ENCODE measurements around the gene PATJ. TPM values are rescaled to one million over a fixed set of nuclear protein-coding genes. Genes with fewer than 3 reads are reported as not detected.
"Not testable (repeated sequence)": the region's sequence is repeated elsewhere in the genome, so short reads cannot be mapped to it uniquely, and the experiment has no call there.

PATJ gene
- total RNA-seq, 1 donor from 2014 or later = 11.3 TPM

GRCh38 chr1:61839679-61840078 lies 97.4 kb downstream of the PATJ start:
- H3K9me3 Mint-ChIP-seq (ENCODE audit: unreplicated experiment) = no peaks in the 10 kb centered on the region
- no peaks in the 10 kb centered on the region for H3K36me3 Mint-ChIP-seq (ENCODE audit: unreplicated experiment)
- no peaks in the 10 kb centered on the region for H3K27me3 Mint-ChIP-seq (ENCODE audit: unreplicated experiment)
- no peak overlapping the region for H3K4me3 Mint-ChIP-seq (ENCODE audit: unreplicated experiment)
- peak overlapping the region; percentile 55 for H3K27ac Mint-ChIP-seq (ENCODE audit: unreplicated experiment)
- H3K4me1 Mint-ChIP-seq (ENCODE audit: unreplicated experiment) = peaks cover 22% of the 10 kb centered on the region
- no peak for DNase-seq (ENCODE audit: extremely low spot score, unreplicated experiment)
- TF ChIP-seq CTCF (IDR thresholded peaks at IDR 0.05) = no peak

DNA sequence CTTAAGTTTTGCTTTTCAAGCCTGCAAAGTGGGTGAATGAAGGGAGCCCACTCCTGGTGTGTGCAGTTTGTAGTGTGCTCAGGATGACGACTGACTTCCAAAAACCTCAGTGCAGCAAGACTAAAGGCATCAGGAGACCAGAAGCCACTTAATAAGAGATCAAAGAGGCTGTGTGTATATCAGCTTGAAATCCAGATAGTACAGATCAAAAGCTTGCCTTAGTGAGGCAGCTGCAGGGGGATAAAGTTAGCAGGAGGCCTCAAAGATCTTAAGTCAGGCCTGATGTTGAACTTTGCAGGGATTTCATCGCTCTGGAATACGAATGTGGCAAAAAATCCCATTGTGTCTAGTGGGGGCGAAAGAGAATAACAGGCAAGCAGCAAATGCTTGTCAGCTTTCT lies 99.8 kb downstream of the PATJ start:
- Mint-ChIP-seq H3K27ac (ENCODE audit: unreplicated experiment) (no peak overlapping the region), H3K36me3 (ENCODE audit: unreplicated experiment) (no peaks in the 10 kb centered on the region), H3K4me3 (ENCODE audit: unreplicated experiment) (no peak overlapping the region), H3K27me3 (ENCODE audit: unreplicated experiment) (no peaks in the 10 kb centered on the region), H3K9me3 (ENCODE audit: unreplicated experiment) (no peaks in the 10 kb centered on the region), H3K4me1 (ENCODE audit: unreplicated experiment) (peaks cover 29% of the 10 kb centered on the region)
- no peak for TF ChIP-seq CTCF (IDR thresholded peaks at IDR 0.05)
- no peak for DNase-seq (ENCODE audit: extremely low spot score, unreplicated experiment)

GRCh38 chr1:61842863-61843514 lies 100.7 kb downstream of the PATJ start:
- no peak overlapping the region for H3K4me3 Mint-ChIP-seq (ENCODE audit: unreplicated experiment)
- no peaks in the 10 kb centered on the region for H3K9me3 Mint-ChIP-seq (ENCODE audit: unreplicated experiment)

DNA sequence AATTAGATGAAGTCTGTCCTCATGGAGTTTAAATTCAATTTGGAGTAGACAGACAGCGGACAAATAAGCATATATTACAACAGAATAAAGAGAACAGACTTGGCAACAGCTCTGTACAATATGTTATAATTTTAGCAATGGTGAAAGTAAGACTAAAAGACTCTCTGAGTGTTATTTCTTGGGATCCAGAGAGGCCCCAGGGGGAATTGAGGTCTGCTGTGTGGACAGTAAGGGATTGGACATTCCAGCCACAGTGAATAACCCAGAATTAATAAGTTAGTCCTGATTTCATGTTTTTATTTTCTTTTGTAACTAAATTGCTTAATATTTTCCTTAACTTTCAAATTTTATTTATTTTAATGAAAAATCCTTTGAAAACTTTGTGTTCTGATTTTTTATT lies 101.7 kb downstream of the PATJ start:
- TF ChIP-seq CTCF (IDR thresholded peaks at IDR 0.05) = no peak
- Mint-ChIP-seq H3K27me3 (ENCODE audit: unreplicated experiment) (no peaks in the 10 kb centered on the region), H3K36me3 (ENCODE audit: unreplicated experiment) (no peaks in the 10 kb centered on the region), H3K9me3 (ENCODE audit: unreplicated experiment) (no peaks in the 10 kb centered on the region), H3K27ac (ENCODE audit: unreplicated experiment) (no peak overlapping the region), H3K4me3 (ENCODE audit: unreplicated experiment) (no peak overlapping the region), H3K4me1 (ENCODE audit: unreplicated experiment) (peaks cover 26% of the 10 kb centered on the region)
- DNase-seq (ENCODE audit: extremely low spot score, unreplicated experiment) = no peak

More at GRCh38 chr1:61842863-61843514, 100.7 kb downstream of the PATJ start:
- Mint-ChIP-seq H3K27me3 (ENCODE audit: unreplicated experiment) (no peaks in the 10 kb centered on the region), H3K4me1 (ENCODE audit: unreplicated experiment) (peaks cover 27% of the 10 kb centered on the region), H3K27ac (ENCODE audit: unreplicated experiment) (no peak overlapping the region), H3K36me3 (ENCODE audit: unreplicated experiment) (no peaks in the 10 kb centered on the region)
- peak; percentile 30 for TF ChIP-seq CTCF (IDR thresholded peaks at IDR 0.05)
- DNase-seq (ENCODE audit: extremely low spot score, unreplicated experiment) = no peak

- not testable (repeated sequence) for H3K27me3 Mint-ChIP-seq (ENCODE audit: unreplicated experiment); H3K36me3 Mint-ChIP-seq (ENCODE audit: unreplicated experiment); H3K9me3 Mint-ChIP-seq (ENCODE audit: unreplicated experiment); DNase-seq (ENCODE audit: extremely low spot score, unreplicated experiment); H3K27ac Mint-ChIP-seq (ENCODE audit: unreplicated experiment); H3K4me3 Mint-ChIP-seq (ENCODE audit: unreplicated experiment)
- peaks cover 20% of the 10 kb centered on the region for H3K4me1 Mint-ChIP-seq (ENCODE audit: unreplicated experiment)
These were observed 102.4 kb downstream of the PATJ start for GRCh38 chr1:61844664-61845063.
